Endothelial cell of umbilical vein (primary cell): ENCODE data around the gene ABHD11. TPM values are rescaled to one million over a fixed set of nuclear protein-coding genes. Genes with fewer than 3 reads are reported as not detected.

ENCODE experiments used
- BruUV-seq: library from RNA; stranded (reverse); fragments of 400-500 nt; replicated peaks from 2 replicates; lab custom pipeline; 2021; lab: Mats Ljungman, UMichigan
- CTCF ChIA-PET: fragments of 300-600, 350-600 bp; sonication (Branson Sonifier 250); formaldehyde crosslinking; loops from one replicate; lab custom pipeline; 2021; ENCODE audit warnings: antibody characterized with exemption, inconsistent platforms; lab: Charles Lee
- POLR2A ChIA-PET: fragments of 300-600, 350-600 bp; sonication (Branson Sonifier 250); formaldehyde crosslinking; loops from one replicate; lab custom pipeline; 2021; ENCODE audit warnings: antibody characterized with exemption, inconsistent platforms; lab: Charles Lee
- DNase-seq: peaks from one replicate; pipeline ENCODE4 v3.0.0-alpha.2; 2011; ENCODE audit warnings: low read depth, low spot score
- FAIRE-seq: peaks from 2 replicates; lab custom pipeline; 2011; peaks lifted over from hg19 to GRCh38; lab: Jason Lieb, UNC
- H2AFZ ChIP-seq: 2 replicates; pipeline ENCODE4 v1.6.0; 2012; ENCODE audit warnings: low read depth, low read length, control low read depth, inconsistent platforms
- H3K27ac ChIP-seq: 2 replicates; pipeline ENCODE4 v1.5.1; 2011; ENCODE audit warnings: low read depth, mild to moderate bottlenecking, control low read depth, low read length, moderate library complexity; ENCODE audit not compliant: insufficient read depth
- H3K27me3 ChIP-seq, 2 experiments: 2 replicates each; pipeline versions ENCODE4 v1.6.0 to v1.6.1; 2011; ENCODE audit warnings: low read length in 2 of 2, mixed read lengths in 1 of 2; ENCODE audit not compliant: control insufficient read depth in 2 of 2, insufficient read depth in 2 of 2
- H3K36me3 ChIP-seq, 2 experiments: 2 replicates in 1 of 2; 3 replicates in 1 of 2; pipeline ENCODE4 v1.5.1; 2011; ENCODE audit warnings: low read length in 2 of 2, mild to moderate bottlenecking in 1 of 2, moderate library complexity in 1 of 2; ENCODE audit not compliant: control insufficient read depth in 2 of 2, insufficient read depth in 2 of 2; ENCODE audit errors: extremely low read depth in 1 of 2
- H3K4me1 ChIP-seq: 3 replicates; pipeline ENCODE4 v1.5.1; 2011; ENCODE audit warnings: mild to moderate bottlenecking, low read length; ENCODE audit not compliant: control insufficient read depth, insufficient read depth; ENCODE audit errors: extremely low read depth
- H3K4me2 ChIP-seq: 2 replicates; pipeline ENCODE4 v1.6.1; 2011; ENCODE audit warnings: low read length, control low read depth, mixed read lengths; ENCODE audit not compliant: insufficient read depth
- H3K4me3 ChIP-seq, 3 experiments: fragments of 200-600 bp in 1 of 3; sonication (generic), shearing (Covaris generic) in 1 of 3; replicated peaks in 1 of 3; 2 replicates each; pipeline ENCODE4 v1.5.1; 2011 to 2016; ENCODE audit warnings: control low read depth in 3 of 3, low read length in 3 of 3, mild to moderate bottlenecking in 2 of 3, inconsistent platforms in 1 of 3, low read depth in 1 of 3, moderate library complexity in 1 of 3; ENCODE audit not compliant: insufficient read depth in 1 of 3
- H3K79me2 ChIP-seq: 2 replicates; pipeline ENCODE4 v1.6.0; 2012; ENCODE audit warnings: low read length, inconsistent platforms; ENCODE audit not compliant: control insufficient read depth, insufficient read depth
- H3K9ac ChIP-seq: replicated peaks from 2 replicates; pipeline ENCODE3; 2011; ENCODE audit warnings: low read length, control low read depth; ENCODE audit not compliant: insufficient read depth; ENCODE audit errors: extremely low read depth
- H3K9me1 ChIP-seq: replicated peaks from 3 replicates; pipeline ENCODE4 v1.6.0; 2011; ENCODE audit warnings: mild to moderate bottlenecking, low read length; ENCODE audit not compliant: control insufficient read depth, insufficient read depth; ENCODE audit errors: extremely low read depth
- H3K9me3 ChIP-seq: replicated peaks from 2 replicates; pipeline ENCODE4 v1.5.1; 2012; ENCODE audit warnings: low read length, inconsistent platforms; ENCODE audit not compliant: control insufficient read depth, insufficient read depth
- H4K20me1 ChIP-seq: replicated peaks from 2 replicates; pipeline ENCODE3; 2011; ENCODE audit warnings: mild to moderate bottlenecking, low read length; ENCODE audit not compliant: control insufficient read depth, insufficient read depth; ENCODE audit errors: extremely low read depth
- EZH2 ChIP-seq: IDR thresholded peaks from 2 replicates; pipeline ENCODE4 v1.6.1; 2012; ENCODE audit warnings: borderline replicate concordance, low read depth, mild to moderate bottlenecking, moderate library complexity, low read length, inconsistent platforms; ENCODE audit not compliant: severe bottlenecking
- FOS ChIP-seq: IDR thresholded peaks from 2 replicates; pipeline ENCODE4 v1.6.1; 2011; ENCODE audit warnings: mild to moderate bottlenecking, low read length, moderate library complexity, borderline replicate concordance; ENCODE audit not compliant: insufficient read depth
- GATA2 ChIP-seq: IDR thresholded peaks from 2 replicates; pipeline ENCODE4 v1.7.0; 2011; ENCODE audit warnings: low read depth, mild to moderate bottlenecking, moderate library complexity, mixed read lengths, low read length; ENCODE audit not compliant: insufficient read length, insufficient read depth
- JUN ChIP-seq: IDR thresholded peaks from 2 replicates; pipeline ENCODE4 v1.6.1; 2011; ENCODE audit warnings: borderline replicate concordance, low read depth; ENCODE audit not compliant: insufficient read length, insufficient read depth
- MYC ChIP-seq: IDR thresholded peaks from one replicate; pipeline ENCODE4 v1.6.1; 2011; ENCODE audit warnings: mild to moderate bottlenecking, low read depth, low read length
- POLR2A ChIP-seq: IDR thresholded peaks from 2 replicates; pipeline ENCODE4 v1.6.1; 2012; ENCODE audit warnings: low read depth, mild to moderate bottlenecking, control low read depth, low read length
- POLR2AphosphoS5 ChIP-seq: IDR thresholded peaks from 2 replicates; pipeline ENCODE4 v1.6.1; 2012; ENCODE audit warnings: low read depth, mild to moderate bottlenecking, control low read depth, low read length, moderate library complexity; ENCODE audit not compliant: insufficient read depth
- dilution Hi-C: fragments of 300-500 bp; cut with MboI; formaldehyde crosslinking; loops from one replicate; pipeline ENCODE4 v1.15.0; 2019; ENCODE audit warnings: low sequenced_read_pairs; ENCODE audit not compliant: extremely low pct_ligation_motif_present
- intact Hi-C: fragments of 100-400 bp; cut with micrococcal nuclease; formaldehyde crosslinking; loops from one replicate; pipeline ENCODE4 v1.10.0; 2022
- polyA plus RNA-seq, 4 experiments: library from polyadenylated mRNA; depleted of rRNA in 3 of 4; stranded (reverse) in 3 of 4; unstranded in 1 of 4; fragments of >200 nt; gene quantifications; 2 replicates each; pipeline versions ENCODE4 v1.2.1 to v1.2.3, GENCODE V29; 2011 to 2012; ENCODE audit warnings: missing spikeins in 1 of 4
- total RNA-seq: library from RNA; stranded (reverse); gene quantifications from 2 replicates; pipeline ENCODE4 v1.2.3, GENCODE V29; 2021
- TF ChIP-seq, protein P1 (sequence below): IDR thresholded peaks from 2 replicates; pipeline ENCODE4 v1.6.1; 2011; ENCODE audit not compliant: insufficient read depth, insufficient read length
- TF ChIP-seq, protein P2 (sequence below), 2 donors: IDR thresholded peaks; 1 replicate in 1 of 2; 2 replicates in 1 of 2; pipeline ENCODE4 v1.5.1; 2011; ENCODE audit warnings: low read length in 2 of 2, mild to moderate bottlenecking in 2 of 2, moderate library complexity in 2 of 2, control low read depth in 1 of 2, inconsistent platforms in 1 of 2, low read depth in 1 of 2; ENCODE audit not compliant: insufficient read depth in 1 of 2; ENCODE audit errors: extremely low read depth in 1 of 2

The ABHD11 gene
- total and polyA plus RNA-seq, 2 donors (not counting 3 experiments of a cell fraction or from before 2014, with no cell fraction given) = 13.3 to 18.4 TPM

DNA sequence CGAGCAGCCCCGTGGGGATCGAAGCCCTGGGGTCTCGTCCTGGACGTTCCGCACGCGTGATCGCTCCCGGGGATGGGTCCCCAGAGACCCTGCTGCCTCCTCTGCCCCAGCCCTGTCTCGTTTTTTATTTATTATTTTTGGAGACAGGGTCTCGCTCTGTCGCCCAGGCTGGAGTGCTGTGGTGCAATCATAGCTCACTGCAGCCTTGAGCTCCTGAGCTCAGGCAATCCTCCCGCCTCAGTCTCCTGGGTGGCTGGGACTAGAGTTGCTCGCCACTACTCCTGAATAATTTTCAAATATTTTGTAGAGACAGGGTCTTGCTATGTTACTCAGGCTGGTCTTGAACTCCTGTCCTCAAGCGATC, 18.8 kb downstream of the ABHD11 start:
- no peaks in the 10 kb centered on the region for H4K20me1 ChIP-seq
- no peak overlapping the region for H3K27ac ChIP-seq
- dilution Hi-C loops = no loop called here
- ChIA-PET CTCF (interaction anchor here (1.0 to 8.6 kb wide), 4 partner anchors 13 to 109 kb away, joined by 3 to 270 read pairs (median 4); no protein-coding TSS in a partner anchor), POLR2A (interaction anchor here (0.7 kb wide), 1 partner anchor 16 kb away, joined by 3 read pairs; no protein-coding TSS in a partner anchor)
- H3K4me1 ChIP-seq = peaks cover 35% of the 10 kb centered on the region
- peaks cover 25% of the 10 kb centered on the region for H3K79me2 ChIP-seq
- no peak overlapping the region for H3K4me3 ChIP-seq
- no peak overlapping the region for H2AFZ ChIP-seq
- H3K9me3 ChIP-seq = no peaks in the 10 kb centered on the region
- H3K4me2 ChIP-seq = no peak overlapping the region
- FAIRE-seq (no peak), DNase-seq (no peak)
- no peaks in the 10 kb centered on the region for H3K9me1 ChIP-seq
- no TSS peak for BruUV-seq
- intact Hi-C loops = no loop called here
- H3K27me3 ChIP-seq = no peaks in the 10 kb centered on the region
- no peak overlapping the region for H3K9ac ChIP-seq
- TF ChIP-seq MYC (no peak), FOS (no peak), JUN (no peak), EZH2 (no peak), POLR2AphosphoS5 (no peak), GATA2 (no peak), POLR2A (no peak)
- TF ChIP-seq, protein P1, sequence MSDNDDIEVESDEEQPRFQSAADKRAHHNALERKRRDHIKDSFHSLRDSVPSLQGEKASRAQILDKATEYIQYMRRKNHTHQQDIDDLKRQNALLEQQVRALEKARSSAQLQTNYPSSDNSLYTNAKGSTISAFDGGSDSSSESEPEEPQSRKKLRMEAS = no peak
- TF ChIP-seq, protein P2, sequence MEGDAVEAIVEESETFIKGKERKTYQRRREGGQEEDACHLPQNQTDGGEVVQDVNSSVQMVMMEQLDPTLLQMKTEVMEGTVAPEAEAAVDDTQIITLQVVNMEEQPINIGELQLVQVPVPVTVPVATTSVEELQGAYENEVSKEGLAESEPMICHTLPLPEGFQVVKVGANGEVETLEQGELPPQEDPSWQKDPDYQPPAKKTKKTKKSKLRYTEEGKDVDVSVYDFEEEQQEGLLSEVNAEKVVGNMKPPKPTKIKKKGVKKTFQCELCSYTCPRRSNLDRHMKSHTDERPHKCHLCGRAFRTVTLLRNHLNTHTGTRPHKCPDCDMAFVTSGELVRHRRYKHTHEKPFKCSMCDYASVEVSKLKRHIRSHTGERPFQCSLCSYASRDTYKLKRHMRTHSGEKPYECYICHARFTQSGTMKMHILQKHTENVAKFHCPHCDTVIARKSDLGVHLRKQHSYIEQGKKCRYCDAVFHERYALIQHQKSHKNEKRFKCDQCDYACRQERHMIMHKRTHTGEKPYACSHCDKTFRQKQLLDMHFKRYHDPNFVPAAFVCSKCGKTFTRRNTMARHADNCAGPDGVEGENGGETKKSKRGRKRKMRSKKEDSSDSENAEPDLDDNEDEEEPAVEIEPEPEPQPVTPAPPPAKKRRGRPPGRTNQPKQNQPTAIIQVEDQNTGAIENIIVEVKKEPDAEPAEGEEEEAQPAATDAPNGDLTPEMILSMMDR (IDR thresholded peaks at IDR 0.05; ENCODE audit: extremely low read depth in 1 of 2, insufficient read depth in 1 of 2, low read depth in 1 of 2, low read length in 2 of 2) = no peak
- no peaks in the 10 kb centered on the region for H3K36me3 ChIP-seq
